Tongue (tissue), 2 donors: ENCODE measurements around the gene GRIN1. TPM values are rescaled to one million over a fixed set of nuclear protein-coding genes. Genes with fewer than 3 reads are reported as not detected.

Experiments used
- DNase-seq: peaks from one replicate; pipeline ENCODE4 v3.0.0-alpha.2; 2015
- total RNA-seq: library from RNA; depleted of rRNA; stranded (reverse); fragments of >200 nt; gene quantifications from one replicate; pipeline ENCODE4 v1.2.3, GENCODE V29; 2014

GRIN1 gene
- total RNA-seq, 1 donor from 2014 or later, result 1.1 TPM

DNA sequence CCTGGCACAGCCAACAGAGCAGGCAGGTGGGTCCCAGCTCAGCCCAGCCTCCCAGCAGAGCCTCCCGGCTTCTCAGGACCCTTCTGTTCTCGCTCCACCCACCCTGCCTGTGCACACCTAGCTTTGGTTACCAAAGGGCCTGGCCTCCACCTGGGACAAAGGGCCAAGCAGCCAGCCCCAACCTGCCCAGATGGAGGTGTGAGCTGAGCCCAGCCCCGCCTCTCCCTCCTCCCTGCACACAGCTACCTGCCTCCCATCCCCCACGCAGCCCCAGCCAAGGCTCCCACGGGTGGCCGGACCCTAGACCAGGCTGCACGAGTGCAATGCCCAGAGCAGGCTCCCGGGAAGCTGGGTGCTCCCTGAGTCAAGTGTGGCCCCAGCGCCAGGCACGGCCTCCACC lies 56.0 kb downstream of the GRIN1 start:
- DNase-seq, result no peak

DNA sequence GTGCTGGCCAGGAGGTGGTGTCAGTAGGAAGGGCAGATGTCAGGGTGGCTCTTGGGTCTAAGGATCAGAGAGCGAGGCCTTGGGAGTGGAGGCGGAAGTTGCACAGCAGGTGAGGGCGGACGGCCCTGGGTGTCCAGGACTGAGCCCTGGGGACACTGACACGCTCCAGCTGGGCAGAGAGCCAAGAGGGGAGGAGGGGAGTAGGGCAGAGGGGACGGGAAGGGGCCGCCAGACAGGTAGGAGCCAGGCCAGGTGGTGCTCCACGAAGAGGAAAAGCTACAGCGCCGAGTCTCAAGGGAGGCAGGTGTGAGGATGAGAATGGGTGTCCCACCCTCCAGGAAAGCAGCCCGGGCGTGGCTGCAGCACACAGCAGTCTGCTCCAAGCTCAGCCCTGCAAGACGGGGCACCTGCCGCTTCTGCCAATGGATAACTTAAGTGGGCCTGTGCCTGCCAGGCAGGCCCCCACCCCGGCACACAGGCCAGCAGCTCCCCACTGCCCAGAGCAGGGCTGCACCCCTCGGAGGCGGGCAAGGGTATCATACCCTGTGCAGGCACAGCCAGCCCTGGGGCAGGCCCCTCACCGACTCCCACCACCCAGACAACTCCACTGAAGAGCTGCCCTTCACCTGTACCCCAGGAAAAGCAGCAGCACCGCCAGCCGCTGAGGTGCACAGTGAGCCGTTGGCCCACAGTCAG lies 56.7 kb downstream of the GRIN1 start:
- DNase-seq, result no peak

- no peak for DNase-seq
Observed at GRCh38 chr9:137198051-137198901, 59.3 kb downstream of the GRIN1 start.

DNA sequence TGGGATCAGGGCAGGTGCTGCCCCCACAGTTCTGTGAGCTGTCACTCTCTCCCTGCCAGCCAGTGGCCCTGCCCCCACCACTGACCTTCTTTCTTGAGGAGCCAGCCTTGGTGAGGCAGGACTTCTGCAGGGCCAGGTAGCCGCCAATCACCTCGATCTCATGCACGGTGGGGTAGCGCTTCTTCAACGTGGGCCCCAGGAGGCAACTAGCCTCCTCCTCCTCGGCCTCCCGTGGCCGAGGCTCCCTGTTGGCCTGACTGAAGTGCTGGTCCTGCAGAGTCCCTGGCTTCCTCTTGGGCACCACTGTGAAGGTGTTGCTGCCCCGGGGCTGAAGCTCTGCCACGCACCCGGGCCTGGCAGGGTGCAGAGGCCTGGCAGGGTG lies 59.9 kb downstream of the GRIN1 start:
- DNase-seq, result no peak

DNA sequence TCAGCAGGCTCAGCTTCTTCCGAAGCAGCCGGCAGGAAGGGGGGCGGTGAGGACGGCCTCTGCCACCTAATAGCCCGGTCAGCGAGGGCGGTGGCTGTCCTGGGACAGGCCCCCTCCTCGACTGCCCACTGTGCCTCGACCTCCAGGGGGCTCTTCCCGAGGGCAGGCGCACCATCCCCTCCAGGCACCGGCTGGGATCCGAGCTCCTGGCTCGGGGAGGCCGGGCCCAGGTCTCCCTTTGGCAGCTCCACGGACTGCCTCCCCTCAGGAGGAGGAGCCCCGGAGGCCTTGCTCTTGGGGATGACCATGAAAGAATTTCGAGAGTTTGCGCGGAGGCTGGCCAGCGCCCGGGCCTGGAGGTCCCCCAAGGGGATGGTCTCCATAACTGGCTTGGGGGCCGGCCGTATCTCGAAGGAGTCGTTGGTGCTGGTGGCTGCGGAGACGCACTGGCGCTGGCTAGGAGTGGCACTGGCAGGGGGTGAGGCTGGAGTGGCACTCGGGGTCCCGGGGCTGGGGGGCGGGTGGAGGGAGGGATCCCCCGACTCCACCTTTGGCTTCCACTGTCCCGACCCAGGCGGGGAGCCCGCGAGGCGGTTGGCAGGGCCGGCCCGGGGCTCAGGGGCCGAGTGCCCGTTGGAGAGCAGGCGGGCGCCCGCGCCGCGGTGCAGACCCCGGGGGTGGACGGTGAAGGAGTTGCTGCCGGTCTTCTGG lies 60.6 kb downstream of the GRIN1 start:
- no peak for DNase-seq

- DNase-seq, result peak; percentile 100
Observed at GRCh38 chr9:137200311-137201204, 61.6 kb downstream of the GRIN1 start, which contains the start of gene TPRN. TSS of gene TPRN (minus strand) at chr9:137200741. CDS start at chr9:137200711, 30 bp downstream.

DNA sequence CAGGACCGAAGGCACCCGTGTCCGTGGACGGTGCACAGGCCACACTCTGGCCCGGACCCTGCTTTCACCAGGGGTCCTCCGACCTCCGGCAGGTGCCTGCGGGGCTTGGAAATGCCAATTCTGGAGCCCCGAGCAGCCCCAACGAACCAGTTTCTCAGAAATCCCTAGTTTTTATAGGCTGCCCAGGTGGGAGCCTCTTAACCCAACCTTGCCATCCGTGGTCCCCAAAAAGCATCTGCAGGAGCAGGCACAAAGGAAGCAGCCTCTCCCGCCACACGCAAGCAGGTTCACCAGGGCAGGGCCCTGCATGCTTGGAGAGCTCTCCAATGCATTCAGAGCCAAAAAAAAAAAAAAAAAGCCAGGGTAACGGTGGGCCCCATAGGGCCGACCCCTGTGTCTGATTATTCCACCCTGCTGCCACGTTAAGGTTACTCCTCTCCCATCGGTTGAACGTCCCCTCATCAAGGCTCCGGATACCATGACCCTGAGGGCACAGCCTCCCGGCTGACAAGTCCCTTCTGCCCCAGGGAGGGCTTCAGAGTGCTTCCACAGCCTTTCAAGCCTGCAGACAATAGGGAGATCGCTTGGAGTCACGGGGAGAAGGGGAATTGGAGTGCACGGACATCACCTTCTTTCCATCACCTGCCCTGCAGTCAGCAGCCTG lies 62.4 kb downstream of the GRIN1 start:
- no peak for DNase-seq

DNA sequence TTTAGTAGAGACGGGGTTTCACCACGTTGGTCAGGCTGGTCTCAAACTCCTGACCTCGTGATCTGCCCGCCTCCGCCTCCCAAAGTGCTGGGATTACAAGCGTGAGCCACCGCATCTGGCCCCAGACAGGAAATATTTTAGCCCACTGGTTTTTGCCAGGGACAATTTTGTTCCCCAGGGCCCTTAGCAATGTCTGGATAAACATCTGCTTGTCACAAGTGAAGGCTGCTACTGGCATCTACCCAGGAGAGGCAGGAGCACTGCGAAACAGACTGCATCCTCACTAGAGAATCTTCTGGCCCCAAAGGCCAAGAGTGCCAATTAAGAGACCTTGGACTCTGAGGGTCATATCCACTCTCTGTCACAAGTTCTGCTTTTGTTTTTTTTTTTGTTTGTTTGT lies 64.0 kb downstream of the GRIN1 start:
- no peak for DNase-seq

DNA sequence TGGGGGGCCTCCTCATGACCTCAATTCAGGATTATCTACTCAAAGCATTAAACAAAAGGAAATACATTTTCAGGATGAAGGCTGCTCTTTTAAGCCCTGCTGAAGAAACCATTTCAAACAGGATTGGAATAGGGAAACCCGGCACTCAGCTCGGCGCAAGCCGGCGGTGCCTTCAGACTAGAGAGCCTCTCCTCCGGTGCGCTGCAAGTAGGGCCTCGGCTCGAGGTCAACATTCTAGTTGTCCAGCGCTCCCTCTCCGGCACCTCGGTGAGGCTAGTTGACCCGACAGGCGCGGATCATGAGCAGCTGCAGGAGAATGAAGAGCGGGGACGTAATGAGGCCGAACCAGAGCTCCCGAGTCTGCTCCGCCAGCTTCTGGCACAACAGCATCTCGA lies 65.8 kb downstream of the GRIN1 start:
- no peak for DNase-seq

DNA sequence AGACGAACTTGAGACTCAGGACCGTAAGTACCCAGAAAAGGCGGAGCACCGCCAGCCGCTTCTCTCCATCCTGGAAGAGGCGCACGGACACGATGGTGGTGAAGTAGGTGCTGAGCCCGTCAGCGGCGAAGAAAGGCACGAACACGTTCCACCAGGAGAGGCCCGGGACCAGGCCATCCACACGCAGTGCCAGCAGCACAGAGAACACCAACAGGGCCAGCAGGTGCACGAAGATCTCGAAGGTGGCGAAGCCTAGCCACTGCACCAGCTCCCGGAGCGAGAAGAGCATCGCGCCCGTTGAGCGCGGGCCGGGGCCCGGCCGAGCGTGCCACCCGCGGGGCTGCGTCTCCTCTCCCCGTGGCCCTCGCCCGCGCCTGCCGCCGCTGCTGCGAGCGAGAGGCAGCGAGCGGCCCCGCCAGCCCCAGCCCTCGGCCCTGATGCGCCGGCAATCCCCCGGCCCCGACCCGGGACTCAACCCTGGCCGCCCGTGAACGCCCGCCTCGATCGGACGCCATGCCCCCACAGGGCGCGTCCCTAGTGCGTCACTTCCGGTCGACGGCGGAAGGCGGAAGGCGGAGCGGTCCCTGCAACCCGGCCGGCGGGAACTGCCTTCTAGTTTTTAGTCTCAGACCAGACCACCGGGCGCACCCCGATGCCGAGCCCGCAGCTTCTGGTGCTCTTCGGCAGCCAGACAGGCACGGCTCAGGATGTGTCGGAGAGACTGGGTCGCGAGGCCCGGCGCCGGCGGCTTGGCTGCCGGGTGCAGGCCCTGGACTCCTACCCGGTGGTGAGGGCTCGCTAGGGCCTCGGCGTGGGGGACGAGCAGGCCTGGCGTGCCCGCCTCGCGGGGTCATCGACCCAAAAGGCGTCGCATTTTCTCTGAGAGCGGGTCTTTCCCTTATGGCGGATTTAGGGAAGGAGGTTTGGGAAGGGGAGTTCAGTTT lies 66.4 kb downstream of the GRIN1 start, which contains the start of the genes NDOR1 and TMEM203:
TSS of gene NDOR1 (plus strand) at position 575 of the 944 bp plus-strand sequence. CDS start at position 653, 78 bp downstream.
TSS of gene TMEM203 (minus strand) at position 523 of the 944 bp plus-strand sequence. CDS start at position 289, 234 bp downstream.
- DNase-seq, result peak; percentile 95

DNA sequence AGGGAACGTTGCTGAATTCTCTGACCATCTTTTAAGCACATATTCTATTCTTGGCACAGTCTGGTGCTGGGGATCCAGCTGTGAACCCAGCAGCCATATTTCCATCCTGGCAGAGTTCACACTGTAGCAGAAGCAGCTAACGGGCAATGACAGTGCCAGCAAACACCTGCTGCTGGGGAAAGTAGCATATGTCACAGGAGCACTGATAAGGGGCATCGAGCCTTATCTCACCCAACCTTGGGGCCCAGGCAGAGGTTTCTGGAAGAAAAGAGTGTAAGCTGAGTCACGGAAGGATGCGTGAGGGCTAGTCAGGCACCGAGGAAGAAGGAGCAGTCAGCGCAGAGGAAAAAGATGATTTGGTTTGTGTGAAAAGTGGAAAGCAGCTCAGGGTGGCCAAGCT lies 67.6 kb downstream of the GRIN1 start:
- DNase-seq, result no peak

DNA sequence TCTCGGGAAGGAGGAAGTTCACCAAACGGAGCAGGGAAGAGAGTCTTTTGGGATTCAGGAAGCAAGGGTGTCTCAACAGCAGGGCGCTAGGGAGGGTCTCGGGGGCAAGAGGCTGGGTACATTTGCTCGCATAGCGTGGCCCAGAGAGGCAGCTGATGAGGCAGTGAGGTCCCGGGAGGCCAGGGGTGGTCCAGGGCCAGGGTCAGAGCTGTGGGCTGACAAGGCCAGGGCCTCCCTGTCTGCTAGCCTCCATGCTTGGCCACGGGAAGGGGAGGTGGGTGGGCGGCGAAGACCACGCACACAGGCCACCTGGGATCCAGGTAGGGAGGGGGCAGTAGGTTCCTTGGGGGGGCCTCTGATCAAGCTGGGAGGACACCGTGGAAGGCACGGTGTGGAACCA lies 72.6 kb downstream of the GRIN1 start:
- DNase-seq, result no peak

GRCh38 chr9:137212520-137212919 lies 73.6 kb downstream of the GRIN1 start:
- DNase-seq, result no peak

DNA sequence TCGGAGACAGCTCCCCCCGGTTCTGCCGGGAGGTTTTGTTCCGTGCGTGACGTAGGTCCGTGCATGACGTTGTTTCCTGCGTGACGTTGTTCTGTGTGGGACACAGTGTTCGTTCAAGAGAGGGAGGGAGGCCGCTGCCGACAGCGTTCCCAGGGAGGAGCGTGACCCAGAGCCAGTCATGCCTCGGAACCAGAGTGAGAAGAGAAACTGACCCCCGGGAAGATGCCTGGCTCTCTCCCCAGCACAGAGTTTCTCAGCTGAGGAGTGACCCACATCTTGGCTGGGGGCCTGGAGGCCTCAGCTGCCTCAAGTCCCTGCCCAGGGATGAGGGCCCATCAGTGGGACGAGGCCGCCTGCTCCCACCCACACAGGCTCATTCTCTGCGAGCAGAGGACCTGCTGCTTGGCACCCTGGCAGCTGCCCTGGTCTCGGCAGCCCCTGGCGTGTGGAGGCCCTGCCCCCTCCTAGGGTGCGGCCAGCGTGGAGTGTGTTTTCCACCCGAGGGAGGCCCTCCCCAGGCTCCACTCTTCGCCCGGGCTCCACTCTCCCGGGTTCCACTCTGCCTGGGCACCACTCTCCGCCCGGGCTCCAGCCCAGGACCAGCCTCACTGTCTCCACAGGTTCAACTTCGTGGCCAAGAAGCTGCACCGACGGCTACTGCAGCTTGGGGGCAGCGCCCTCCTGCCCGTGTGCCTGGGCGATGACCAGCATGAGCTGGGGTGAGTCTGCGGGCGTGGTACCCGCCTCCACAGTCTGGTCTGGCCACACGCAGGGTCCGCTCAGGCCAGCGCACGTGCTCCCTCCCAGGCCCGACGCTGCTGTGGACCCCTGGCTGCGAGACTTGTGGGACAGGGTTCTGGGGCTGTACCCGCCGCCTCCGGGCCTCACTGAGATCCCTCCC lies 74.5 kb downstream of the GRIN1 start:
- no peak for DNase-seq

DNA sequence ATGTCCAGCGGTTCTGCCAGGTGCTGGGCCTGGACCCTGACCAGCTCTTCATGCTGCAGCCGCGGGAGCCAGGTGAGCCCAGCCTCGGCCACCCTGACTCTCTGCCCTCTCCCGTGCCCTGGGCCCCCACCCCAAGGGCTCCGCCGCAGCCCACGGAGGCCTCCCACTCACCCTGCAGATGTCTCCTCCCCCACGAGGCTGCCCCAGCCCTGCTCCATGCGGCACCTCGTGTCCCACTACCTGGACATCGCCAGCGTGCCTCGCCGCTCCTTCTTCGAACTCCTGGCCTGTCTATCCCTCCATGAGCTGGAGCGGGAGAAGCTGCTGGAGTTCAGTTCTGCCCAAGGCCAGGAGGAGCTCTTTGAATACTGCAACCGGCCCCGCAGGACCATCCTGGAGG lies 75.7 kb downstream of the GRIN1 start:
- no peak for DNase-seq

GRCh38 chr9:137215196-137215986 lies 76.4 kb downstream of the GRIN1 start:
- no peak for DNase-seq

DNA sequence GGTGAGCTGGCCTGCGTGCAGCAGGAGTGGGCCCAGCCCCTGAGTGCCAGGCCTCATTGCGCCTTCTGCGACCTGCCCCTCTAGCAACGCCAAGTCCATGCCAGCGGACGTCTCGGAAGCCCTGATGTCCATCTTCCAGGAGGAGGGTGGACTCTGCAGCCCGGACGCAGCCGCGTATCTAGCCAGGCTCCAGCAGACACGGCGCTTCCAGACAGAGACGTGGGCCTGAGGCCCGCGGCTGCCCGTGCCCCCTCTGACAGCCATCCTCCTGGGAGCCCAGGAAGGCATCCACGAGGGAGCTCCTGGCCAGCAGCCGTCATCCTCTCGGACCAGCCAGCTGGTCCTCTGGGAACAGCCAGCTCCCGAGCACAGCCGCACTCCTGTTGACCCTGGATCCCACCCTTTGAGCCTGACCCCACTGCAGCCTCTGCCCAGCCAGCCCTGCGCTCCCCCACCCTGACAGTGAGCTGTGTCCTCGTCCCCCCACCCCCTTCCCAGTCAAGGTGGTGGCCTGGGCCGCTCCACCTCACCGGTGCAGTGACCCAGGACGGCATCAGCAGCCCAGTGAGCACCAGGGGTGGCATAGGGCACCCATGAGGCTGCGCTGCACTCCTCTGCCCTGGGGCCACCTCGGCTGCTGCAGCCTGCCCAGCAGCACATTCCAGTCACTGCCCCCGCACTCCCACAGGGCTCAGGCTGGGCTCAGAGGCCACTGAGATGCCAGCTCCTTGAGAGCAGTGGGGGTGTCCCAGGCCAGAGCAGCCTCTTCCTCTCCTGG lies 77.4 kb downstream of the GRIN1 start:
- no peak for DNase-seq
